H9 (cell line): ENCODE results near the gene NT5C2. TPM values are rescaled to one million over a fixed set of nuclear protein-coding genes. Genes with fewer than 3 reads are reported as not detected.

Experiments
- DNase-seq: peaks from one replicate; pipeline ENCODE4 v3.0.0-alpha.2; 2017
- H2AFZ ChIP-seq: one replicate; pipeline ENCODE4 v1.6.1; 2013; ENCODE audit warnings: mild to moderate bottlenecking, low read length, control low read depth, moderate library complexity
- H2AK5ac ChIP-seq: 2 replicates; pipeline ENCODE4 v1.6.1; 2013; ENCODE audit warnings: low read length, control low read depth, mixed read lengths; ENCODE audit not compliant: insufficient read length
- H2BK120ac ChIP-seq: one replicate; pipeline ENCODE4 v1.6.1; 2013; ENCODE audit warnings: low read depth, mild to moderate bottlenecking, low read length, control low read depth, inconsistent platforms; ENCODE audit not compliant: poor library complexity, severe bottlenecking
- H2BK12ac ChIP-seq: 2 replicates; pipeline ENCODE4 v1.6.1; 2013; ENCODE audit warnings: low read length, control low read depth, mixed read lengths, low read depth; ENCODE audit not compliant: insufficient read length
- H2BK15ac ChIP-seq: 2 replicates; pipeline ENCODE4 v1.6.1; 2013; ENCODE audit warnings: low read depth, low read length, control low read depth
- H2BK20ac ChIP-seq: one replicate; pipeline ENCODE4 v1.6.1; 2013; ENCODE audit warnings: low read depth, mild to moderate bottlenecking, low read length, control low read depth, inconsistent platforms; ENCODE audit not compliant: poor library complexity, severe bottlenecking
- H2BK5ac ChIP-seq: 2 replicates; pipeline ENCODE4 v1.6.1; 2013; ENCODE audit warnings: low read length, control low read depth, mixed read lengths; ENCODE audit not compliant: insufficient read length
- H3K14ac ChIP-seq: 2 replicates; pipeline ENCODE4 v1.6.1; 2013; ENCODE audit warnings: low read length, control low read depth; ENCODE audit not compliant: insufficient read depth
- H3K18ac ChIP-seq: 2 replicates; pipeline ENCODE4 v1.6.1; 2013; ENCODE audit warnings: low read depth, mild to moderate bottlenecking, mixed read lengths, low read length, control low read depth; ENCODE audit not compliant: insufficient read length
- H3K23ac ChIP-seq: 2 replicates; pipeline ENCODE4 v1.6.1; 2013; ENCODE audit warnings: low read length, control low read depth, mixed read lengths, low read depth; ENCODE audit not compliant: insufficient read length
- H3K23me2 ChIP-seq: 2 replicates; pipeline ENCODE4 v1.6.1; 2013; ENCODE audit warnings: low read depth, mild to moderate bottlenecking, mixed read lengths, low read length, control low read depth; ENCODE audit not compliant: insufficient read length, poor library complexity, severe bottlenecking
- H3K27ac ChIP-seq: 2 replicates; pipeline ENCODE4 v1.5.1; 2013; ENCODE audit warnings: low read length, control low read depth, mixed read lengths, low read depth; ENCODE audit not compliant: insufficient read length
- H3K27me3 ChIP-seq: 2 replicates; pipeline ENCODE4 v1.6.1; 2013; ENCODE audit warnings: low read length, control low read depth, inconsistent platforms; ENCODE audit not compliant: insufficient read depth
- H3K4ac ChIP-seq: 2 replicates; pipeline ENCODE4 v1.6.1; 2013; ENCODE audit warnings: low read depth, mild to moderate bottlenecking, control low read depth, inconsistent platforms, low read length, moderate library complexity
- H3K4me1 ChIP-seq: 2 replicates; pipeline ENCODE4 v1.6.1; 2013; ENCODE audit warnings: low read length, control low read depth, inconsistent platforms; ENCODE audit not compliant: insufficient read depth
- H3K4me2 ChIP-seq: 2 replicates; pipeline ENCODE4 v1.6.1; 2013; ENCODE audit warnings: low read length, control low read depth, mixed read lengths; ENCODE audit not compliant: insufficient read length, insufficient read depth
- H3K56ac ChIP-seq: 2 replicates; pipeline ENCODE4 v1.6.1; 2013; ENCODE audit warnings: low read depth, mild to moderate bottlenecking, mixed read lengths, low read length, control low read depth; ENCODE audit not compliant: insufficient read length
- H3K79me1 ChIP-seq: 2 replicates; pipeline ENCODE4 v1.6.1; 2013; ENCODE audit warnings: low read depth, mild to moderate bottlenecking, moderate library complexity, low read length, control low read depth, inconsistent platforms; ENCODE audit not compliant: insufficient read depth, poor library complexity, severe bottlenecking
- H3K79me2 ChIP-seq: 2 replicates; pipeline ENCODE4 v1.6.1; 2013; ENCODE audit warnings: low read length, control low read depth, inconsistent platforms; ENCODE audit not compliant: insufficient read depth
- H3K9ac ChIP-seq: 2 replicates; pipeline ENCODE4 v1.6.1; 2013; ENCODE audit warnings: low read length, control low read depth, mixed read lengths; ENCODE audit not compliant: insufficient read length; ENCODE audit errors: extremely low read depth
- H3K9me3 ChIP-seq: one replicate; pipeline ENCODE4 v1.6.1; 2013; ENCODE audit warnings: low read depth, low read length, inconsistent platforms; ENCODE audit not compliant: control insufficient read depth
- H3T11ph ChIP-seq: one replicate; pipeline ENCODE4 v1.6.1; 2013; ENCODE audit warnings: mild to moderate bottlenecking, low read length, control low read depth, inconsistent platforms
- H4K20me1 ChIP-seq: one replicate; pipeline ENCODE4 v1.6.1; 2013; ENCODE audit not compliant: control insufficient read depth, insufficient read length, insufficient read depth
- H4K5ac ChIP-seq: 2 replicates; pipeline ENCODE4 v1.6.1; 2013; ENCODE audit warnings: low read depth, mild to moderate bottlenecking, mixed read lengths, low read length, control low read depth; ENCODE audit not compliant: insufficient read length
- H4K8ac ChIP-seq: replicated peaks from 2 replicates; pipeline ENCODE4 v1.6.1; 2013; ENCODE audit warnings: low read length, control low read depth, mixed read lengths, low read depth; ENCODE audit not compliant: insufficient read length
- H4K91ac ChIP-seq: 2 replicates; pipeline ENCODE4 v1.6.1; 2013; ENCODE audit warnings: low read depth, mild to moderate bottlenecking, moderate library complexity, mixed read lengths, low read length, control low read depth; ENCODE audit not compliant: insufficient read length
- H3K27ac Mint-ChIP-seq, 3 experiments: 2 replicates in 2 of 3; 3 replicates in 1 of 3; pipeline ENCODE4 v1.8.0; 2020 to 2021; ENCODE audit warnings: mixed read lengths in 3 of 3, mild to moderate bottlenecking in 1 of 3, moderate library complexity in 1 of 3
- H3K27me3 Mint-ChIP-seq: 2 replicates; pipeline ENCODE4 v1.8.0; 2021; ENCODE audit warnings: low read depth, mild to moderate bottlenecking, moderate library complexity, mixed read lengths
- H3K36me3 Mint-ChIP-seq, 3 experiments: 2 replicates in 2 of 3; 3 replicates in 1 of 3; pipeline ENCODE4 v1.8.0; 2020 to 2021; ENCODE audit warnings: low read depth in 3 of 3, mixed read lengths in 3 of 3; ENCODE audit not compliant: insufficient read depth in 1 of 3
- H3K4me1 Mint-ChIP-seq, 2 experiments: 2 replicates each; pipeline ENCODE4 v1.8.0; 2020; ENCODE audit warnings: mixed read lengths in 2 of 2
- H3K4me3 Mint-ChIP-seq, 2 experiments: 2 replicates in 1 of 2; 3 replicates in 1 of 2; pipeline ENCODE4 v1.8.0; 2020 to 2021; ENCODE audit warnings: mild to moderate bottlenecking in 2 of 2, mixed read lengths in 2 of 2, moderate library complexity in 1 of 2
- H3K9me3 Mint-ChIP-seq, 2 experiments: 2 replicates in 1 of 2; 3 replicates in 1 of 2; pipeline ENCODE4 v1.8.0; 2020; ENCODE audit warnings: mild to moderate bottlenecking in 2 of 2, mixed read lengths in 2 of 2, moderate library complexity in 1 of 2
- WGBS: extraction: QIAGEN DNeasy Blood & Tissue Kit; methylation state at CpG from one replicate; pipeline ENCODE4 v1.1.7; 2013; ENCODE audit warnings: missing lambda C conversion rate, low lambda C conversion rate, mixed read lengths; ENCODE audit not compliant: insufficient read length; ENCODE audit errors: extremely low coverage; 5-methylcytosine and 5-hydroxymethylcytosine counted together
- total RNA-seq: library from RNA; stranded (reverse); gene quantifications from 2 replicates; pipeline ENCODE4 v1.2.1, GENCODE V29; 2021
- TF ChIP-seq, protein P1 (sequence below): fragments of 200-600 bp; sonication (generic); conservative IDR thresholded peaks from 3 replicates; pipeline ENCODE4 v1.8.0; 2021; ENCODE audit warnings: antibody characterized with exemption, mild to moderate bottlenecking

Gene NT5C2
- total RNA-seq, 1 experiment from 2014 or later: 69.6 TPM

DNA sequence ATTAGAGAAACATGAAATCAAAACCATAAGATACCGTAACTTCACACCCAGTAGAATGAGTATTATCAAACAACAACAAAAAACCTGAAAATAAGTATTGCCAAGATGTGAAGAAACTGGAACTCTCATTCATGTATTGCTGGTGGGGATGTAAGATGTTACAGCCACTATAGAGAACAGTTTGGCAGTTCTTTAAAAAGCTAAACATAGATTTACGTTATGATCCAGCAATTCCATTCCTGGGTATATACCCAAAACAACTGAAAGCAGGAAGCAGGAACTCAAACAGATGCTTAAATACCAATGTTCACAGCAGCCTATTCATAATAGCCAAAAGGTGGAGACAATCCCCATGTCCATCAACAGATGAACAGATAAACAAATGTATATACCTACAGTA lies 72.5 kb downstream of the NT5C2 start:
- Histone ChIP-seq H3K27me3 (no peaks in the 10 kb centered on the region), H3K27ac (no peak overlapping the region), H3K14ac (no peak overlapping the region), H3K18ac (no peak overlapping the region), H3K79me2 (no peaks in the 10 kb centered on the region), H3K4me2 (no peak overlapping the region), H2BK5ac (no peak overlapping the region), H2AK5ac (no peak overlapping the region), H3K4ac (no peak overlapping the region), H2BK20ac (no peak overlapping the region), H2BK12ac (no peak overlapping the region), H4K91ac (no peak overlapping the region), H3T11ph (no peak overlapping the region), H2BK15ac (no peak overlapping the region), H4K8ac (no peak overlapping the region), H4K20me1 (no peaks in the 10 kb centered on the region), H3K23ac (no peak overlapping the region), H3K79me1 (no peaks in the 10 kb centered on the region), H2AFZ (no peak overlapping the region), H3K4me1 (peaks cover 3% of the 10 kb centered on the region), H3K56ac (no peak overlapping the region), H3K23me2 (no peaks in the 10 kb centered on the region), H3K9me3 (no peaks in the 10 kb centered on the region), H3K9ac (no peak overlapping the region), H2BK120ac (no peak overlapping the region), H4K5ac (no peak overlapping the region)
- no peak overlapping the region for H3K27ac Mint-ChIP-seq
- no peaks in the 10 kb centered on the region for H3K27me3 Mint-ChIP-seq
- H3K4me1 Mint-ChIP-seq: peaks cover 3 to 7% of the 10 kb centered on the region in 2 experiments; a peak in 2 of 4 replicates
- H3K9me3 Mint-ChIP-seq: no peaks in the 10 kb centered on the region
- no CpG with 5 or more reads among the region's 2 CpGs for WGBS
- TF ChIP-seq, protein P1, sequence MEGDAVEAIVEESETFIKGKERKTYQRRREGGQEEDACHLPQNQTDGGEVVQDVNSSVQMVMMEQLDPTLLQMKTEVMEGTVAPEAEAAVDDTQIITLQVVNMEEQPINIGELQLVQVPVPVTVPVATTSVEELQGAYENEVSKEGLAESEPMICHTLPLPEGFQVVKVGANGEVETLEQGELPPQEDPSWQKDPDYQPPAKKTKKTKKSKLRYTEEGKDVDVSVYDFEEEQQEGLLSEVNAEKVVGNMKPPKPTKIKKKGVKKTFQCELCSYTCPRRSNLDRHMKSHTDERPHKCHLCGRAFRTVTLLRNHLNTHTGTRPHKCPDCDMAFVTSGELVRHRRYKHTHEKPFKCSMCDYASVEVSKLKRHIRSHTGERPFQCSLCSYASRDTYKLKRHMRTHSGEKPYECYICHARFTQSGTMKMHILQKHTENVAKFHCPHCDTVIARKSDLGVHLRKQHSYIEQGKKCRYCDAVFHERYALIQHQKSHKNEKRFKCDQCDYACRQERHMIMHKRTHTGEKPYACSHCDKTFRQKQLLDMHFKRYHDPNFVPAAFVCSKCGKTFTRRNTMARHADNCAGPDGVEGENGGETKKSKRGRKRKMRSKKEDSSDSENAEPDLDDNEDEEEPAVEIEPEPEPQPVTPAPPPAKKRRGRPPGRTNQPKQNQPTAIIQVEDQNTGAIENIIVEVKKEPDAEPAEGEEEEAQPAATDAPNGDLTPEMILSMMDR: no peak
- H3K4me3 Mint-ChIP-seq: no peak overlapping the region
- H3K36me3 Mint-ChIP-seq: no peaks in the 10 kb centered on the region
- DNase-seq: no peak
